PFSK-1 (cell line): ENCODE results near the gene PRSS50.

Experiments used
- FOXP2 ChIP-seq: optimal IDR thresholded peaks from 2 replicates; pipeline ENCODE3; 2011; ENCODE audit warnings: borderline replicate concordance, control low read depth, inconsistent platforms; ENCODE audit not compliant: insufficient read depth; ENCODE audit errors: extremely low read length, extremely low read depth
- POLR2AphosphoS5 ChIP-seq: IDR thresholded peaks from 2 replicates; pipeline ENCODE4 v1.6.1; 2012; ENCODE audit warnings: low read depth, mild to moderate bottlenecking, control low read depth, low read length, moderate library complexity
- REST ChIP-seq, 2 experiments: IDR thresholded peaks; 2 replicates each; pipeline versions ENCODE4 v1.6.1 to v1.8.0; 2011 to 2012; ENCODE audit warnings: low read depth in 2 of 2, low read length in 2 of 2, control low read depth in 1 of 2, inconsistent platforms in 1 of 2, mild to moderate bottlenecking in 1 of 2, moderate library complexity in 1 of 2; ENCODE audit not compliant: insufficient read depth in 1 of 2
- SIN3A ChIP-seq: IDR thresholded peaks from 2 replicates; pipeline ENCODE4 v1.6.1; 2012; ENCODE audit warnings: mild to moderate bottlenecking, low read length, moderate library complexity, borderline replicate concordance; ENCODE audit not compliant: insufficient read depth
- TAF1 ChIP-seq: IDR thresholded peaks from 2 replicates; pipeline ENCODE4 v1.6.1; 2012; ENCODE audit warnings: low read length, control low read depth, borderline replicate concordance; ENCODE audit not compliant: insufficient read depth

The PRSS50 gene

GRCh38 chr3:46725621-46726314 lies 8.1 kb upstream of the PRSS50 start:
- TF ChIP-seq SIN3A (no peak), TAF1 (no peak), POLR2AphosphoS5 (no peak), REST (IDR thresholded peaks at IDR 0.05; ENCODE audit: insufficient read depth in 1 of 2, low read depth in 2 of 2, low read length in 2 of 2) (no peak), FOXP2 (no peak)

- TF ChIP-seq TAF1 (no peak), POLR2AphosphoS5 (no peak), REST (IDR thresholded peaks at IDR 0.05; ENCODE audit: insufficient read depth in 1 of 2, low read depth in 2 of 2, low read length in 2 of 2) (no peak), FOXP2 (no peak), SIN3A (no peak)
Observed at GRCh38 chr3:46724424-46724823, 6.8 kb upstream of the PRSS50 start.

- TF ChIP-seq POLR2AphosphoS5 (no peak), REST (IDR thresholded peaks at IDR 0.05; ENCODE audit: insufficient read depth in 1 of 2, low read depth in 2 of 2, low read length in 2 of 2) (no peak), FOXP2 (no peak), TAF1 (no peak), SIN3A (no peak)
Observed at GRCh38 chr3:46722443-46722842, 4.8 kb upstream of the PRSS50 start.

GRCh38 chr3:46721009-46721408 lies 3.3 kb upstream of the PRSS50 start:
- TF ChIP-seq SIN3A (no peak), TAF1 (no peak), REST (IDR thresholded peaks at IDR 0.05; ENCODE audit: insufficient read depth in 1 of 2, low read depth in 2 of 2, low read length in 2 of 2) (no peak), FOXP2 (no peak)
